HL-60/S4 treated with phorbol 12-myristate 13-acetate at 8.2 ng/mL for 4 days and 3 days (cell line): ENCODE results near the gene DDN.

ENCODE experiments used
- in situ Hi-C: fragments of 300-500 bp; cut with MboI; formaldehyde crosslinking; loops from 2 replicates; pipeline ENCODE4 v1.15.0; 2022; ENCODE audit warnings: low sequenced_read_pairs

The DDN gene

GRCh38 chr12:48999371-49000131, at the start of gene DDN:
TSS of gene DDN (minus strand) at chr12:48999375. CDS start at chr12:48999287, 88 bp downstream.
- in situ Hi-C loops, result loop anchor here (10.0 kb wide), 1 partner anchor 145 kb away; the partner anchor contains the start of gene DDX23

- in situ Hi-C loops, result no loop called here
These were observed 49.8 kb upstream of the DDN start for GRCh38 chr12:49048953-49049352.

GRCh38 chr12:49046129-49046895, 47.1 kb upstream of the DDN start:
- in situ Hi-C loops, result no loop called here

- in situ Hi-C loops, result no loop called here
These were observed 45.5 kb upstream of the DDN start for GRCh38 chr12:49044660-49045059.

- in situ Hi-C loops, result no loop called here
These were observed 44.7 kb upstream of the DDN start for GRCh38 chr12:49043856-49044258.

GRCh38 chr12:49043241-49043640, 44.1 kb upstream of the DDN start:
- in situ Hi-C loops, result no loop called here

GRCh38 chr12:49041881-49042484, 42.8 kb upstream of the DDN start:
- in situ Hi-C loops, result no loop called here

- in situ Hi-C loops, result no loop called here
These were observed 42.1 kb upstream of the DDN start for GRCh38 chr12:49041036-49041880.

GRCh38 chr12:49040364-49040855, 41.2 kb upstream of the DDN start:
- in situ Hi-C loops, result no loop called here

GRCh38 chr12:49039421-49040363, 40.5 kb upstream of the DDN start:
- in situ Hi-C loops, result no loop called here

- in situ Hi-C loops, result no loop called here
These were observed 39.2 kb upstream of the DDN start for GRCh38 chr12:49038291-49038955.

- in situ Hi-C loops, result no loop called here
These were observed 38.7 kb upstream of the DDN start for GRCh38 chr12:49037947-49038237.

- in situ Hi-C loops, result no loop called here
These were observed 38.2 kb upstream of the DDN start for GRCh38 chr12:49037111-49037946.

GRCh38 chr12:49036029-49036428, 36.9 kb upstream of the DDN start:
- in situ Hi-C loops, result no loop called here

GRCh38 chr12:49034286-49034622, 35.1 kb upstream of the DDN start:
- in situ Hi-C loops, result no loop called here

- in situ Hi-C loops, result no loop called here
These were observed 34.6 kb upstream of the DDN start for GRCh38 chr12:49033611-49034285.

GRCh38 chr12:49032679-49033447, 33.7 kb upstream of the DDN start:
- in situ Hi-C loops, result no loop called here
